Skeletal muscle satellite cell (primary cell): ENCODE data around the gene KANSL3. TPM values are rescaled to one million over a fixed set of nuclear protein-coding genes. Genes with fewer than 3 reads are reported as not detected.

Experiments
- H3K27me3 ChIP-seq: 2 replicates; pipeline ENCODE4 v1.7.0; 2013; ENCODE audit warnings: low read length; ENCODE audit not compliant: control insufficient read depth, insufficient read depth
- H3K36me3 ChIP-seq: 2 replicates; pipeline ENCODE4 v1.7.0; 2013; ENCODE audit warnings: mild to moderate bottlenecking, control low read depth, low read length; ENCODE audit not compliant: insufficient read depth
- H3K4me1 ChIP-seq: 2 replicates; pipeline ENCODE4 v1.7.0; 2013; ENCODE audit warnings: low read length; ENCODE audit not compliant: control insufficient read depth, insufficient read depth
- H3K4me2 ChIP-seq: 2 replicates; pipeline ENCODE4 v1.7.0; 2013; ENCODE audit warnings: mild to moderate bottlenecking, low read length
- H3K4me3 ChIP-seq: 2 replicates; pipeline ENCODE4 v1.7.0; 2013; ENCODE audit warnings: low read length
- H3K9ac ChIP-seq: 2 replicates; pipeline ENCODE4 v1.7.0; 2013; ENCODE audit warnings: mild to moderate bottlenecking, low read depth, low read length, moderate library complexity
- H3K9me3 ChIP-seq: replicated peaks from 2 replicates; pipeline ENCODE4 v1.7.0; 2013; ENCODE audit warnings: mild to moderate bottlenecking, control low read depth, low read length
- total RNA-seq: library from RNA; depleted of rRNA; stranded (reverse); fragments of >200 nt; gene quantifications from 2 replicates; pipeline ENCODE4 v1.2.3, GENCODE V29; 2012; rRNA removed

Gene KANSL3
- total RNA-seq = 13.3 and 14.7 TPM in 2 replicates

- H3K4me2 ChIP-seq = peak within 1 kb of the TSS; percentile 95
- H3K27me3 ChIP-seq = no peaks in the 10 kb centered on the region
- H3K36me3 ChIP-seq = peaks cover 12% of the 10 kb centered on the region
- peaks cover 16% of the 10 kb centered on the region for H3K4me1 ChIP-seq
- peak within 1 kb of the TSS; percentile 91 for H3K4me3 ChIP-seq
- peak within 1 kb of the TSS; percentile 94 for H3K9ac ChIP-seq
- no peaks in the 10 kb centered on the region for H3K9me3 ChIP-seq
Measured at GRCh38 chr2:96638144-96639121, at the start of gene KANSL3. Gene KANSL3, minus strand, starts transcription at chr2:96638312. Its CDS starts 1,177 bp downstream, at chr2:96637135.

- Histone ChIP-seq H3K9ac (no peak overlapping the region), H3K4me1 (no peaks in the 10 kb centered on the region), H3K4me2 (no peak overlapping the region), H3K27me3 (peaks cover 24% of the 10 kb centered on the region), H3K36me3 (no peaks in the 10 kb centered on the region), H3K4me3 (no peak overlapping the region), H3K9me3 (no peaks in the 10 kb centered on the region)
Measured at GRCh38 chr2:96687266-96687665, 49.2 kb upstream of the KANSL3 start.

- Histone ChIP-seq H3K9me3 (no peaks in the 10 kb centered on the region), H3K4me1 (no peaks in the 10 kb centered on the region), H3K27me3 (peaks cover 24% of the 10 kb centered on the region), H3K4me2 (no peak overlapping the region), H3K36me3 (no peaks in the 10 kb centered on the region), H3K4me3 (no peak overlapping the region), H3K9ac (no peak overlapping the region)
Measured at GRCh38 chr2:96685577-96686459, 47.7 kb upstream of the KANSL3 start.

- Histone ChIP-seq H3K9me3 (no peaks in the 10 kb centered on the region), H3K36me3 (no peaks in the 10 kb centered on the region), H3K4me1 (no peaks in the 10 kb centered on the region), H3K9ac (no peak overlapping the region), H3K27me3 (peaks cover 31% of the 10 kb centered on the region), H3K4me3 (no peak overlapping the region), H3K4me2 (no peak overlapping the region)
Measured at GRCh38 chr2:96684883-96685576, 46.9 kb upstream of the KANSL3 start.

- no peak overlapping the region for H3K9ac ChIP-seq
Measured at GRCh38 chr2:96683972-96684820, 46.1 kb upstream of the KANSL3 start.

GRCh38 chr2:96683307-96683706 lies 45.2 kb upstream of the KANSL3 start:
- Histone ChIP-seq H3K27me3 (peaks cover 40% of the 10 kb centered on the region), H3K9me3 (no peaks in the 10 kb centered on the region), H3K9ac (no peak overlapping the region), H3K4me1 (no peaks in the 10 kb centered on the region), H3K4me2 (no peak overlapping the region), H3K36me3 (no peaks in the 10 kb centered on the region), H3K4me3 (no peak overlapping the region)

More at GRCh38 chr2:96683972-96684820, 46.1 kb upstream of the KANSL3 start:
- Histone ChIP-seq H3K36me3 (no peaks in the 10 kb centered on the region), H3K27me3 (peaks cover 40% of the 10 kb centered on the region), H3K4me1 (no peaks in the 10 kb centered on the region), H3K9me3 (no peaks in the 10 kb centered on the region), H3K4me2 (no peak overlapping the region), H3K4me3 (no peak overlapping the region)

GRCh38 chr2:96681540-96681939 lies 43.4 kb upstream of the KANSL3 start:
- no peaks in the 10 kb centered on the region for H3K4me1 ChIP-seq
- no peak overlapping the region for H3K4me2 ChIP-seq
- peaks cover 40% of the 10 kb centered on the region for H3K27me3 ChIP-seq
- no peak overlapping the region for H3K4me3 ChIP-seq
- H3K9me3 ChIP-seq = no peaks in the 10 kb centered on the region
- H3K36me3 ChIP-seq = no peaks in the 10 kb centered on the region
- H3K9ac ChIP-seq = no peak overlapping the region

DNA sequence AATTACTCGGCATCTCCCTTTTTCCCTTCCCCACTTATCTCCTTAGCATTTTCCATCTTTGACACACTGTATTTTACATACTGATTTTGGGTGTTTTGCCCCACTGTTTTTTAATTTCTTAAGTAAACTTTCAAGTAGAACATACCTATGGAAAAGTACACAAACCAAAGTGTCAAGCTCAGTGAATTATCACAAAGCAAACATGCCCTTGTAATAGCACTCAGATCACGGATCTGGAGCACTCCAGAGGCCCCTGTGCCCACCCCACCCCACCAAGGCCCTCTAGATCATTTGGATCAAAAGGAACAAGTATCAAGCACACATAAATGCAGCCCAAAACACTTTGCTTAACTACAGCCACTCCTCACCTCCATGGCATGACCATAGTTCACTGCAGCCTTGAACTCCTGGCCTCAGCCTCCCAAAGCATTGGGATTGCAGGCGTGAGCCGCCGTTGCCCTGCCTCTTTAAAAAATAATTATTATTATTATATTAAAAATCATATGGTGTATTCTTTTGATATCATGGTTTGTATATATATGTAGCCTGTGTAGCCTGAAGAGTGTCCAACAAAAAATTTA lies 42.5 kb upstream of the KANSL3 start:
- no peaks in the 10 kb centered on the region for H3K36me3 ChIP-seq
- H3K4me1 ChIP-seq = no peaks in the 10 kb centered on the region
- no peaks in the 10 kb centered on the region for H3K9me3 ChIP-seq
- H3K4me3 ChIP-seq = no peak overlapping the region
- H3K27me3 ChIP-seq = peaks cover 33% of the 10 kb centered on the region
- no peak overlapping the region for H3K4me2 ChIP-seq
- H3K9ac ChIP-seq = no peak overlapping the region

- H3K4me2 ChIP-seq = no peak overlapping the region
- no peak overlapping the region for H3K4me3 ChIP-seq
- no peaks in the 10 kb centered on the region for H3K9me3 ChIP-seq
- no peak overlapping the region for H3K9ac ChIP-seq
- H3K4me1 ChIP-seq = no peaks in the 10 kb centered on the region
- peaks cover 25% of the 10 kb centered on the region for H3K27me3 ChIP-seq
- no peaks in the 10 kb centered on the region for H3K36me3 ChIP-seq
Measured at GRCh38 chr2:96679848-96680247, 41.7 kb upstream of the KANSL3 start.

DNA sequence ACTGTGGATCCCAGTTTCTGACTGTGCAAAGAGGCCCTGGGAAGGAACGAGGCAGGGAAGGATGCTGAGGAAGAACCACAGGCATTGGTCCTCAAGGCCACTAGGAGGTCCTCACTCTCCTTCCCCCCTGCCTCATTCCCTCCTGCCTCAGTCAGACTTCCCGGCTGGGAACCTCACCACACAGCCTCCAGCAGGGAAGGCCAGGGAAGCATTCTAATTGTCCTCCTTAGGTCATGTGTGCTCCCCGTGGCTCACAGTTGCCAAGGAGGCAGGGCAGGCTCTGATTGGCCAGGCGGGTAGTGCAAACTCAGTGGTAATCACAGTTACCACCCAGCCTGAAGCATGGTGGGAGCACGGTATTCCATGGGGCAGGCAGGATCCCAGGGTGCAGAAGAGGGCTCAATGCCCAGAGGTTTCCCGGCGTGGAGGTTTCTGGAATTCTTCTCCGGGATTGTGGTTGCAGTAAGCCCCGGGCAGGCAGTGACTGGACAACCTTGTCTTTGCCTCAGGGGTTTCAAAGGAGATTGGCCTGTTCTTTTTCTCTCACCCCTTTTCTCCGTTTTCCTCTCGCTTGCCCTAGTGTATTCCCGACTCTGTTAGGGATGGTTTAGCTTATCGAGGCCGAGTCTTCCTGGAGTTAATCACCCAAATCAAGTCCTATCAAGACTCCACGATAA lies 31.6 kb upstream of the KANSL3 start:
- no peak overlapping the region for H3K9ac ChIP-seq
- no peaks in the 10 kb centered on the region for H3K36me3 ChIP-seq
- H3K9me3 ChIP-seq = no peaks in the 10 kb centered on the region
- H3K4me1 ChIP-seq = peaks cover 13% of the 10 kb centered on the region
- no peak overlapping the region for H3K4me2 ChIP-seq
- H3K27me3 ChIP-seq = peaks cover 24% of the 10 kb centered on the region
- no peak overlapping the region for H3K4me3 ChIP-seq
